Astrocyte of the spinal cord (primary cell): ENCODE measurements around the gene KBTBD7.
A peak's percentile ranks its signal among the peaks of the same experiment; 100 is the strongest.

Experiments
- DNase-seq: peaks from one replicate; pipeline ENCODE4 v3.0.0; 2011; ENCODE audit warnings: low read depth, low spot score
- H3K4me3 ChIP-seq: 2 replicates; pipeline ENCODE4 v1.5.1; 2011; ENCODE audit warnings: low read depth, mild to moderate bottlenecking, low read length, moderate library complexity
- in situ Hi-C: cut with HindIII; loops from 2 replicates; pipeline ENCODE4 v1.10.0; 2017; ENCODE audit warnings: low sequenced_read_pairs
- TF ChIP-seq, protein P1 (sequence below): IDR thresholded peaks from 2 replicates; pipeline ENCODE4 v1.5.1; 2012; ENCODE audit warnings: low read depth, mild to moderate bottlenecking, low read length, inconsistent platforms

The KBTBD7 gene, protein sequence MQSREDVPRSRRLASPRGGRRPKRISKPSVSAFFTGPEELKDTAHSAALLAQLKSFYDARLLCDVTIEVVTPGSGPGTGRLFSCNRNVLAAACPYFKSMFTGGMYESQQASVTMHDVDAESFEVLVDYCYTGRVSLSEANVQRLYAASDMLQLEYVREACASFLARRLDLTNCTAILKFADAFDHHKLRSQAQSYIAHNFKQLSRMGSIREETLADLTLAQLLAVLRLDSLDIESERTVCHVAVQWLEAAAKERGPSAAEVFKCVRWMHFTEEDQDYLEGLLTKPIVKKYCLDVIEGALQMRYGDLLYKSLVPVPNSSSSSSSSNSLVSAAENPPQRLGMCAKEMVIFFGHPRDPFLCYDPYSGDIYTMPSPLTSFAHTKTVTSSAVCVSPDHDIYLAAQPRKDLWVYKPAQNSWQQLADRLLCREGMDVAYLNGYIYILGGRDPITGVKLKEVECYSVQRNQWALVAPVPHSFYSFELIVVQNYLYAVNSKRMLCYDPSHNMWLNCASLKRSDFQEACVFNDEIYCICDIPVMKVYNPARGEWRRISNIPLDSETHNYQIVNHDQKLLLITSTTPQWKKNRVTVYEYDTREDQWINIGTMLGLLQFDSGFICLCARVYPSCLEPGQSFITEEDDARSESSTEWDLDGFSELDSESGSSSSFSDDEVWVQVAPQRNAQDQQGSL

DNA sequence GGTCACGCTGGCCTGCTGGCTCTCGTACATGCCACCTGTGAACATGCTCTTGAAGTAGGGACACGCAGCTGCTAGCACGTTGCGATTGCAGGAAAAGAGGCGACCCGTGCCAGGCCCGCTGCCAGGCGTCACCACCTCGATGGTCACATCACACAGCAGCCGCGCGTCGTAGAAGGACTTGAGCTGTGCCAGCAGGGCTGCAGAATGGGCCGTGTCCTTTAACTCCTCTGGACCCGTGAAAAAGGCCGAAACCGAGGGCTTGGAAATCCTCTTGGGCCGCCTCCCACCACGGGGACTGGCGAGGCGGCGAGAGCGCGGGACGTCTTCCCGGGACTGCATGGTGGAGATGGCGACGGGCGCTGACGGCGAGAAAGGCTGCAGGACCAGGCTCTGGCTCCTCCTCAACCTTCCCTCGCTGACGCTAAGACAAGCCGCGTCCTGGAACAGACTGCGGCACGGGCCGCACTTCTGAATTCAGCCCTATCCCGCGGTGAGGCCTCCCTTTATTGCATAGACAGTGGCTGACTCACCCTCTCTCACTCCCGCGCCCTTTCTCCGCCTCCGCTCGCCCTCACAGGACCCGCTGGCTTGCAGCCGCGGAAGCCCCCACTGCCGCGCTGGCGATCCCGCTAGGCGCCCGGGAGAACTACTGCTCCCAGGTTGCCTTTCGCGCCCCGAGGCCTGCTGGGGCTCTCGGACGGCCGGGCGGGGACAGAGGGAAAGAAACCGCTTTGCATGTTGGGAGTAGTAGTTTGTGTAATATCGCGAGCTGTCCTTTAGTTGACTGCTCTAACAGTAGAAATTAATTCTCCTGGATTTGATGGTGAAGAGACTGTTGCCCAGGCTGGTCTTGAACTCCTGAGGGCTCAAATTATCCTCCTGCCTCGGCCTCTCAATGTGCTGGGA is at the start of gene KBTBD7:
Gene KBTBD7 (minus strand): TSS at position 651 of the 906 bp plus-strand sequence. CDS start 312 bp downstream, at position 339.
- in situ Hi-C loops, result no loop called here
- DNase-seq, result peak; percentile 99
- peak within 1 kb of the TSS; percentile 52 for H3K4me3 ChIP-seq
- TF ChIP-seq, protein P1, sequence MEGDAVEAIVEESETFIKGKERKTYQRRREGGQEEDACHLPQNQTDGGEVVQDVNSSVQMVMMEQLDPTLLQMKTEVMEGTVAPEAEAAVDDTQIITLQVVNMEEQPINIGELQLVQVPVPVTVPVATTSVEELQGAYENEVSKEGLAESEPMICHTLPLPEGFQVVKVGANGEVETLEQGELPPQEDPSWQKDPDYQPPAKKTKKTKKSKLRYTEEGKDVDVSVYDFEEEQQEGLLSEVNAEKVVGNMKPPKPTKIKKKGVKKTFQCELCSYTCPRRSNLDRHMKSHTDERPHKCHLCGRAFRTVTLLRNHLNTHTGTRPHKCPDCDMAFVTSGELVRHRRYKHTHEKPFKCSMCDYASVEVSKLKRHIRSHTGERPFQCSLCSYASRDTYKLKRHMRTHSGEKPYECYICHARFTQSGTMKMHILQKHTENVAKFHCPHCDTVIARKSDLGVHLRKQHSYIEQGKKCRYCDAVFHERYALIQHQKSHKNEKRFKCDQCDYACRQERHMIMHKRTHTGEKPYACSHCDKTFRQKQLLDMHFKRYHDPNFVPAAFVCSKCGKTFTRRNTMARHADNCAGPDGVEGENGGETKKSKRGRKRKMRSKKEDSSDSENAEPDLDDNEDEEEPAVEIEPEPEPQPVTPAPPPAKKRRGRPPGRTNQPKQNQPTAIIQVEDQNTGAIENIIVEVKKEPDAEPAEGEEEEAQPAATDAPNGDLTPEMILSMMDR, result no peak

DNA sequence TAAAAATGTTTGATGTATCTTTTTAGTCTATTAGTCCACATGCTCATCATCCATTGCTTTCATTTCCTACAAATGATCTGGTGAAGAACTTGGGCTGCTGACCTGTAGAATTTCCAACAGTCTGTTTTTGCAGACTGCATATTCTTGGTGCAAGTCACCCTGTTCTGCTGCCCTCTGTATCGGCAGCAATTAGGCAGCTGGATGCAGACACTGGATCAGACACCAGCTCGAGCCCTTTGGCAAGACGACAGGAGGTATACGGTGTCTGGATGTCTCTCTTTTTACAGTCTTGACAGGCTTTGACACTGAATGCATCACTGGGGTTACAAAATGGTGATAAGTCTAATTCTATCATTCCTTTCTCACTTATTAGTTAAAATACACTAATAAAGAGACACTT is 47.3 kb upstream of the KBTBD7 start:
- no peak for DNase-seq
- H3K4me3 ChIP-seq, result no peak overlapping the region
- in situ Hi-C loops, result no loop called here
- TF ChIP-seq, protein P1, result no peak

DNA sequence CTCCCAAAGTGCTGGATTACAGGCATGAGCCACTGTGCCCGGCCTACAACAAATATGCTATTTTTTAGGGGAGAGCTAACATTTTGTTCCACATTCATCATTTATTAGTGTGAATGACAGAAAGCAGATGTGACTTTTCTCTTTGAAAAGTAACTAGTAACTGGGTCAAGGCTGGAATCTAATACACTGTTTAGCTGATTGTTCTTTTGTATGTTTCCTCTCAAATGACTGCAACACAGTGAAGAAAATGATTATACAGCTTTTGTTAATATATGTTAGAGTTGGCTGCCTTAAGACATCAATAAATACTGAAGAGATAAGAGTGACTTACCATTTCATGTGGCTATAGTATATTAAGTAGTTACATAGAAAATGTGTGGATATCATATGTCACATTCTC is 42.0 kb upstream of the KBTBD7 start:
- no peak overlapping the region for H3K4me3 ChIP-seq
- in situ Hi-C loops, result no loop called here
- TF ChIP-seq, protein P1, result no peak
- DNase-seq, result no peak

DNA sequence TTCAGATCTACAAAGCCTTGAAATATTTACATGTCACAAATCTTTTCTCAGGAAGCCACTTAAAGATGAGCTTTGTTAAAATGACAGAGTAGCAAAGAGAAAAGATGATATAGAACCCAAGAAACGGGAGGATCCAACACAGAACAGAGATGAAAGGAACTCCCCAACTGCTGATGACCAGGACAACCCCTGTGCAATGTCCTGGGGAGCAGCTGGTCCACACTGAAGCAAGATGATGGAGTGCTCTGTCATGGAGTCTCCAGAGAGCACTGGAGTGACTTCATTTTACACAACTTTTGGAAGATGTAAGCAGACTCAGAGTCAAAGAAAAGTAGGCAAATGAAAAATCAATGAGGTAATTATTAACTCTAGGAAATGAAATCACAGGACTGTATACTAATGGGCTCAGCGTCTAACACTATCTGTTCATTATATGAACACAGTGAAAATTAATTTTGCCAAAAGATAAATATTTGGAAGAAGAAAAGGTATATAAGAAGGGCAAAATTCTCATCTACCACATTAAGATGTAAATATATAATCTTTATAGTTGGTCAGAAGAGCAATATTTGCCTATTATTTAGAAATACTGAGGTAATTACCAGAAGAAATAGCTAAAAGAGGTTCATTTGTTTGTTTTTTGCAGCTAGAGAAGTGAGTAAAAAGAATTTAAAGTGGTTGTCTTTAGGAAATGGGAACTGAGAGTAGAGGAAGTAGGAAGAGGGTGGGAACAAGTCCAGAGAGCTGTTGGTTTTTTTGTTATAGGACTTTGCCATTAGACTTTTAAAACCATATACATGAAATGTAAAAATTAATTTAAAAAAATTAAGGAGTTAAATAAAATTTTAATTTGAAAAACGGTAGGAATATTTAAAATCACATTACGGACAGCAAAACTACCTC is 38.5 kb upstream of the KBTBD7 start:
- H3K4me3 ChIP-seq, result no peak overlapping the region
- in situ Hi-C loops, result no loop called here
- DNase-seq, result no peak
- TF ChIP-seq, protein P1, result no peak

DNA sequence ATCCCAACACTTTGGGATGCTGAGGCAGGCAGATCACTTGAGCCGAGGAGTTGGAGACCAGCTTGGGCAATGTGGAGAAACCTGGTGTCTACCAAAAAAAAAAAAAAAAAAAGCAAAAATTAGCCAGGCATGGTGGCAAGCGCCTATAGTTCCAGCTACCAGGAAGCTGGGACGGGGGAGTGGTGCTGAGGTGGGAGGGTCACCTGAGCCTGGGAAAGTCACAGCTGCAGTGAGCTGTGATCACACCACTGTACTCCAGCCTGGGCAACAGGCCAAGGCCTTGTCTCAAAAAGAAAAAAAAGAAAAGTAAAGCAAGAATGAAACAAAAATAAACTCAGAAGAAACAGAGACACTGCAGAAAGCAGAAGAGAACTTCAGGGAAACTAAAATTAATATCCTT is 37.4 kb upstream of the KBTBD7 start:
- no peak for DNase-seq
- TF ChIP-seq, protein P1, result no peak
- H3K4me3 ChIP-seq, result no peak overlapping the region
- in situ Hi-C loops, result no loop called here
